Measurements from ENCODE around the gene CPHXL.

- TF ChIP-seq ELF4 (IDR thresholded peaks at IDR 0.05) = no peak
- TF ChIP-seq SUZ12 (IDR thresholded peaks at IDR 0.05) = no peak
- TF ChIP-seq TARDBP (IDR thresholded peaks at IDR 0.05) = no peak
- TF ChIP-seq FOXA1 (IDR thresholded peaks at IDR 0.05) = no peak
- no peak for TF ChIP-seq ARNT (IDR thresholded peaks at IDR 0.05)
- TF ChIP-seq NFRKB (IDR thresholded peaks at IDR 0.05) = no peak
- TF ChIP-seq L3MBTL2 (conservative IDR thresholded peaks at IDR 0.05) = no peak
- no peak for TF ChIP-seq SP1 (IDR thresholded peaks at IDR 0.05)
- TF ChIP-seq PKNOX1 (IDR thresholded peaks at IDR 0.05) = no peak
- TF ChIP-seq FOXK2 (IDR thresholded peaks at IDR 0.05) = no peak
- no peak for TF ChIP-seq FOXM1 (IDR thresholded peaks at IDR 0.05; ENCODE audit: borderline replicate concordance)
- TF ChIP-seq CTBP1 (IDR thresholded peaks at IDR 0.05; ENCODE audit: borderline replicate concordance) = no peak
Observed at GRCh38 chr16:75679366-75679765, 46.9 kb downstream of the CPHXL start.
